Panc1 (cell line): ENCODE measurements around the gene CHST15. TPM values are rescaled to one million over a fixed set of nuclear protein-coding genes. Genes with fewer than 3 reads are reported as not detected.

Experiments used
- ATAC-seq: fragments of 200-7000 bp; cut with Tn5 transposase; 2 replicates; pipeline ENCODE4 v1.9.1; 2020; ENCODE audit warnings: mild to moderate bottlenecking, moderate library complexity
- BruUV-seq: library from RNA; stranded (reverse); fragments of 400-500 nt; replicated peaks from 2 replicates; lab custom pipeline; 2021; lab: Mats Ljungman, UMichigan
- CTCF ChIA-PET: fragments of 300-600 bp; sonication (Branson Sonifier 250); formaldehyde crosslinking; loops from one replicate; lab custom pipeline; 2022; ENCODE audit warnings: antibody characterized with exemption; lab: Charles Lee
- POLR2A ChIA-PET: fragments of 300-600 bp; sonication (Branson Sonifier 250); formaldehyde crosslinking; loops from one replicate; lab custom pipeline; 2022; ENCODE audit warnings: antibody characterized with exemption; lab: Charles Lee
- DNase-seq: peaks from one replicate; pipeline ENCODE4 v3.0.0-alpha.2; 2010; ENCODE audit warnings: low read depth, low spot score
- H3K27ac ChIP-seq: 2 replicates; pipeline ENCODE4 v1.5.1; 2011; ENCODE audit warnings: mild to moderate bottlenecking, low read length, inconsistent platforms
- H3K27me3 ChIP-seq: fragments of 200-500 bp; sonication (Bioruptor generic); 2 replicates; pipeline ENCODE4 v1.6.0; 2014; ENCODE audit warnings: low read length, inconsistent platforms; ENCODE audit not compliant: control insufficient read depth, insufficient read depth
- H3K36me3 ChIP-seq: fragments of 200-500 bp; sonication (Bioruptor generic); 2 replicates; pipeline ENCODE4 v1.5.1; 2014; ENCODE audit warnings: inconsistent platforms, mild to moderate bottlenecking, low read length, moderate library complexity; ENCODE audit not compliant: control insufficient read depth, insufficient read depth
- H3K4me1 ChIP-seq: 2 replicates; pipeline ENCODE4 v1.5.1; 2011; ENCODE audit warnings: inconsistent platforms, mild to moderate bottlenecking, low read length, moderate library complexity; ENCODE audit not compliant: control insufficient read depth, insufficient read depth
- H3K4me3 ChIP-seq, 2 experiments: 2 replicates each; pipeline ENCODE4 v1.5.1; 2011 to 2012; ENCODE audit warnings: low read depth in 2 of 2, low read length in 2 of 2, mild to moderate bottlenecking in 2 of 2, inconsistent platforms in 1 of 2, moderate library complexity in 1 of 2
- H3K9me3 ChIP-seq: fragments of 200-500 bp; sonication (Bioruptor generic); 2 replicates; pipeline ENCODE4 v1.5.1; 2014; ENCODE audit warnings: low read depth, mild to moderate bottlenecking, inconsistent platforms, low read length, moderate library complexity; ENCODE audit not compliant: control insufficient read depth, insufficient read depth
- CTCF ChIP-seq: fragments of 450-650 bp; IDR thresholded peaks from 2 replicates; pipeline ENCODE4 v1.5.1; 2017; ENCODE audit warnings: mild to moderate bottlenecking
- POLR2AphosphoS5 ChIP-seq: IDR thresholded peaks from 2 replicates; pipeline ENCODE4 v1.6.1; 2012; ENCODE audit warnings: mild to moderate bottlenecking, low read depth, low read length, moderate library complexity
- REST ChIP-seq, 2 experiments: IDR thresholded peaks; 2 replicates each; pipeline ENCODE4 v1.6.1; 2011 to 2012; ENCODE audit warnings: low read depth in 2 of 2, control low read depth in 1 of 2, low read length in 1 of 2, mild to moderate bottlenecking in 1 of 2, moderate library complexity in 1 of 2; ENCODE audit not compliant: insufficient read depth in 1 of 2
- SIN3A ChIP-seq: IDR thresholded peaks from 2 replicates; pipeline ENCODE4 v1.6.1; 2012; ENCODE audit warnings: low read depth, mild to moderate bottlenecking, low read length, moderate library complexity, borderline replicate concordance; ENCODE audit not compliant: insufficient read depth
- TCF7L2 ChIP-seq: IDR thresholded peaks from 2 replicates; pipeline ENCODE4 v1.6.1; 2011; ENCODE audit warnings: mild to moderate bottlenecking, low read depth, low read length, inconsistent platforms
- in situ Hi-C: cut with HindIII; loops from 2 replicates; pipeline ENCODE4 v1.10.0; 2016; ENCODE audit warnings: low sequenced_read_pairs, low pct_unique_long_range_greater_than_20kb
- intact Hi-C: fragments of 100-400 bp; cut with micrococcal nuclease; formaldehyde crosslinking; loops from one replicate; pipeline ENCODE4 v1.10.0; 2022; ENCODE audit not compliant: unreplicated experiment
- total RNA-seq: library from RNA; stranded (reverse); gene quantifications from one replicate; pipeline ENCODE4 v1.2.1, GENCODE V29; 2021; ENCODE audit not compliant: unreplicated experiment

Gene CHST15
- total RNA-seq, 1 experiment from 2014 or later, result 33.2 TPM

GRCh38 chr10:124032087-124032935 is 61.1 kb downstream of the CHST15 start:
- no peaks in the 10 kb centered on the region for H3K9me3 ChIP-seq
- TF ChIP-seq REST (IDR thresholded peaks at IDR 0.05; ENCODE audit: insufficient read depth in 1 of 2, low read depth in 2 of 2, low read length in 1 of 2) (no peak), TCF7L2 (no peak), POLR2AphosphoS5 (no peak), CTCF (no peak), SIN3A (no peak)
- intact Hi-C loops (no loop called here), in situ Hi-C loops (no loop called here)
- H3K4me3 ChIP-seq, result no peak overlapping the region
- ATAC-seq (no peak), DNase-seq (no peak)
- H3K27ac ChIP-seq, result no peak overlapping the region
- CTCF ChIA-PET, result no interaction called here
- no peaks in the 10 kb centered on the region for H3K27me3 ChIP-seq
- no peaks in the 10 kb centered on the region for H3K4me1 ChIP-seq
- no peaks in the 10 kb centered on the region for H3K36me3 ChIP-seq
- POLR2A ChIA-PET, result no interaction called here
- BruUV-seq, result no TSS peak

GRCh38 chr10:124030492-124031110 is 62.8 kb downstream of the CHST15 start:
- ATAC-seq (no peak), DNase-seq (no peak)
- Histone ChIP-seq H3K4me1 (no peaks in the 10 kb centered on the region), H3K36me3 (no peaks in the 10 kb centered on the region), H3K9me3 (no peaks in the 10 kb centered on the region), H3K27me3 (no peaks in the 10 kb centered on the region), H3K27ac (no peak overlapping the region), H3K4me3 (no peak overlapping the region)
- in situ Hi-C loops, result no loop called here
- POLR2A ChIA-PET, result no interaction called here
- no TSS peak for BruUV-seq
- TF ChIP-seq SIN3A (no peak), CTCF (no peak), POLR2AphosphoS5 (no peak), REST (IDR thresholded peaks at IDR 0.05; ENCODE audit: insufficient read depth in 1 of 2, low read depth in 2 of 2, low read length in 1 of 2) (no peak), TCF7L2 (no peak)
- intact Hi-C loops, result no loop called here
- CTCF ChIA-PET, result interaction anchor here (0.7 kb wide), 1 partner anchor 14 kb away, joined by 4 read pairs; no protein-coding TSS in a partner anchor
